Gastrocnemius medialis (tissue), 4 donors: ENCODE data around the gene MAMDC4. TPM values are rescaled to one million over a fixed set of nuclear protein-coding genes. Genes with fewer than 3 reads are reported as not detected.
A peak's percentile ranks its signal among the peaks of the same experiment; 100 is the strongest.

ENCODE experiments used
- ATAC-seq, 2 donors: fragments of 150-250 bp; one replicate each; pipeline ENCODE4 v1.9.1; 2016
- DNase-seq, 2 donors: peaks; one replicate each; pipeline ENCODE4 v3.0.0-alpha.2; 2019
- H3K27ac ChIP-seq, 4 donors: fragments of 200-600 bp; sonication (generic); 1 replicate in 1 of 4; 2 replicates in 3 of 4; pipeline ENCODE4 v1.5.1; 2016 to 2018; ENCODE audit warnings: mild to moderate bottlenecking in 2 of 4, moderate library complexity in 1 of 4
- H3K27me3 ChIP-seq, 3 donors: fragments of 200-600 bp; sonication (generic) in 2 of 3; 1 replicate in 1 of 3; 2 replicates in 2 of 3; pipeline versions ENCODE4 v1.5.1 to v1.6.0; 2016 to 2019; ENCODE audit warnings: mild to moderate bottlenecking in 1 of 3, moderate library complexity in 1 of 3
- H3K36me3 ChIP-seq, 2 donors: fragments of 200-600 bp; sonication (generic) in 1 of 2; one replicate each; pipeline ENCODE4 v1.5.1; 2017 to 2018
- H3K4me1 ChIP-seq, 2 donors: fragments of 200-600 bp; sonication (generic) in 1 of 2; one replicate each; pipeline ENCODE4 v1.5.1; 2016 to 2017; ENCODE audit warnings: mild to moderate bottlenecking in 2 of 2
- H3K4me3 ChIP-seq, 4 donors: fragments of 200-600 bp; sonication (generic) in 3 of 4; 1 replicate in 1 of 4; 2 replicates in 3 of 4; pipeline ENCODE4 v1.5.1; 2016 to 2019; ENCODE audit warnings: mild to moderate bottlenecking in 2 of 4
- H3K9me3 ChIP-seq, 3 donors: fragments of 200-600 bp; sonication (generic) in 2 of 3; 1 replicate in 1 of 3; 2 replicates in 2 of 3; pipeline ENCODE4 v1.5.1; 2016 to 2019
- POLR2A ChIP-seq, 2 donors: fragments of 450-650 bp; IDR thresholded peaks; one replicate each; pipeline ENCODE4 v1.6.1; 2017; ENCODE audit warnings: antibody characterized with exemption in 2 of 2, mild to moderate bottlenecking in 2 of 2, moderate library complexity in 2 of 2
- in situ Hi-C, 4 donors: fragments of 200-750 bp; cut with MboI; loops; one replicate each; pipeline versions ENCODE4 v1.15.0 to v1.8.0; 2017; ENCODE audit warnings: low sequenced_read_pairs in 4 of 4
- intact Hi-C: fragments of 100-400 bp; cut with DNase I; formaldehyde crosslinking; loops from one replicate; pipeline ENCODE4 v1.15.1; 2023; ENCODE audit warnings: low total_unique reads
- total RNA-seq, 4 donors: library from RNA; depleted of rRNA; stranded (reverse); fragments of >200 nt; gene quantifications; one replicate each; pipeline versions ENCODE4 v1.1.0 to v1.2.3, GENCODE V29; 2016
- TF ChIP-seq, protein P1 (sequence below), 5 experiments: fragments of 450-650 bp in 3 of 5; fragments of 200-600 bp in 2 of 5; sonication (generic) in 2 of 5; IDR thresholded peaks in 4 of 5; conservative IDR thresholded peaks in 1 of 5; 1 replicate in 4 of 5; 2 replicates in 1 of 5; pipeline ENCODE4 v1.5.1; 2016 to 2019; ENCODE audit warnings: antibody characterized with exemption in 5 of 5, mild to moderate bottlenecking in 3 of 5, moderate library complexity in 3 of 5

Gene MAMDC4
- total RNA-seq, 4 donors from 2014 or later = 0.95 to 2.3 (median 1.7) TPM

DNA sequence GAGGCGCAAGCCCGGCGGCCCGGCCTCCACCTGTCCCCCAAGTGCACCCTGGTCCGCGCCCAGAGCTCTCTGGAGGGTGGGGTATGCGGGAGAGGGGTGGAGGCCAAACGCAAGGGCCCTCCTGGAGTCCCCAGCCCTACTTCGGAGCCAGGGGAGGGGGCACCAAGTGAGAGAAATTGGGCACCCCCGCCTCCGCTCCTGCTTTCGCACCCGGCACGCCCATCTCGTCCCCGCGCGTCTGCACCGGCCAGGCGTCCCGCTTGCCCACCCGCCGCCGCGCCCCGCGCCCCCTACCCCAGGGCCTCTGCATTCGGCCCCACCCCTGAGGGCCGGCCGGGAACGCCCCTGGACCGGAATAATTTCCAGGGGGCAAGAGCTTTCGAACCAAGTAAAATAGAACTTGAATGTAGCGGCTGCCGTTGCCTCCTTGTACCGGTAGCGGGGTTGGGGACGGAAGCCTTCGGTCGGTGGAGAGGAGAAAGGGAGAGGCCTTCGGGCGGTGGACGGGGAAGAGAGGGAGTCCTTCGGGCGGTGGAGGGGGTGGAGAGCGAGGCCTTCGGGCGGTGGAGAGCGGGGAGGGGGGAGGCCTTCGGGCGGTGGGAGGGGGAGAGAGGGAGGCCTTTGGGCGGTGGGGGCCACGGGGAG, 3.6 kb upstream of the MAMDC4 start:
- intact Hi-C loops = loop anchor here (1.0 to 5.0 kb wide), 8 partner anchors 18 to 179 kb away; partner anchors contain the start of genes ABCA2, C8G, EDF1 and FBXW5
- Histone ChIP-seq H3K27ac (peak overlapping the region; percentile 89 to 97 (median 92)), H3K36me3 (peaks cover 0 to 12% of the 10 kb centered on the region in 2 donors), H3K27me3 (peaks cover 11 to 21% (median 12%) of the 10 kb centered on the region in 3 donors), H3K4me3 (peak overlapping the region; percentile 73 to 86 (median 82)), H3K9me3 (no peaks in the 10 kb centered on the region), H3K4me1 (peaks cover 22 to 40% of the 10 kb centered on the region in 2 donors)
- in situ Hi-C loops = no loop called here
- TF ChIP-seq POLR2A (IDR thresholded peaks at IDR 0.05) = no peak
- TF ChIP-seq, protein P1, sequence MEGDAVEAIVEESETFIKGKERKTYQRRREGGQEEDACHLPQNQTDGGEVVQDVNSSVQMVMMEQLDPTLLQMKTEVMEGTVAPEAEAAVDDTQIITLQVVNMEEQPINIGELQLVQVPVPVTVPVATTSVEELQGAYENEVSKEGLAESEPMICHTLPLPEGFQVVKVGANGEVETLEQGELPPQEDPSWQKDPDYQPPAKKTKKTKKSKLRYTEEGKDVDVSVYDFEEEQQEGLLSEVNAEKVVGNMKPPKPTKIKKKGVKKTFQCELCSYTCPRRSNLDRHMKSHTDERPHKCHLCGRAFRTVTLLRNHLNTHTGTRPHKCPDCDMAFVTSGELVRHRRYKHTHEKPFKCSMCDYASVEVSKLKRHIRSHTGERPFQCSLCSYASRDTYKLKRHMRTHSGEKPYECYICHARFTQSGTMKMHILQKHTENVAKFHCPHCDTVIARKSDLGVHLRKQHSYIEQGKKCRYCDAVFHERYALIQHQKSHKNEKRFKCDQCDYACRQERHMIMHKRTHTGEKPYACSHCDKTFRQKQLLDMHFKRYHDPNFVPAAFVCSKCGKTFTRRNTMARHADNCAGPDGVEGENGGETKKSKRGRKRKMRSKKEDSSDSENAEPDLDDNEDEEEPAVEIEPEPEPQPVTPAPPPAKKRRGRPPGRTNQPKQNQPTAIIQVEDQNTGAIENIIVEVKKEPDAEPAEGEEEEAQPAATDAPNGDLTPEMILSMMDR (IDR thresholded peaks at IDR 0.05 in 4 of 5, conservative IDR thresholded peaks at IDR 0.05 in 1 of 5) = no peak
- ATAC-seq (peak; percentile 22 to 36), DNase-seq (no peak)

DNA sequence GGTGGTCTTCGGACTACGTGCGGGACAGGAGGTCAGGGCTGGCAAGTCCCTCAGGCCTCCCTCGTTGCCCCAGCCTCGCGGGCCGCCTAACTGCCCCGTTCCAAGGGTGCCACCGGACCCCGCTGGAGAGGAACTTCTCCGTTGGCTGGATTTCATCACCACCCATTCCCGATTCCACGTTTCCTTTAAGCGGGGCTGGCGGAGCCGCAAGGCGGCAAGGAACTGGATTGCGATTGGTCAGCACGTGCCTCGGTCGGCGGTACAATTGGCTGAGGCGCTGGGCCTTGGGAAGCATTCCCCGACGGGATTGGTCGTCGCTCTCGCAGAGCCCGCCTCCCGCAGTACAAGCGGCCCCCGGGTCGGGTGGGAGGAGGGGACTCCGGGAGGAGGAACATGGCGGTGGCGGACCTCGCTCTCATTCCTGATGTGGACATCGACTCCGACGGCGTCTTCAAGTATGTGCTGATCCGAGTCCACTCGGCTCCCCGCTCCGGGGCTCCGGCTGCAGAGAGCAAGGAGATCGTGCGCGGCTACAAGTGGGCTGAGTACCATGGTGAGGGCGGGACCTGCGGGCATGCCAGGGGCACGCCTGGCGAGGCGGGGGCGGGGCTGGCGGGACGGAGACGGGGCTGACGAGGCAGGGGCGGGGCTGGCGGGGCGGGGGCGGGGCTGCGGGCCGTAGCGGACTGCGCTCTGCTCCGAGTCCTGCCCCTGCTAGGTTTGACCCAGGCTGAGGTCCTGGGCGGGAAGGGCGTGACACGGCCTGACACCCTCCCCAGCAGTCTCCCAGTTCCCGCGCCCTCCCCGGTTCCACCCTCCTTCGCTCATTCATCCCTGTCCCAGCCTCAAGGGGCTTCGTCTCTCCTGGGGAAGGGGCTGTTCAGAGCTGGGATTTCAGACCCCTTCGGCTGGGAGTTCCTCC, 2.8 kb upstream of the MAMDC4 start, which contains the start of gene PHPT1:
Gene PHPT1, plus strand, starts transcription at position 372 of the 922 bp plus-strand sequence. Its CDS starts 22 bp downstream, at position 394.
- intact Hi-C loops (loop anchor here (1.0 to 5.0 kb wide), 8 partner anchors 17 to 178 kb away; partner anchors contain the start of genes ABCA2, C8G, EDF1 and FBXW5), in situ Hi-C loops (no loop called here)
- Histone ChIP-seq H3K27ac (peak within 1 kb of the TSS; percentile 89 to 97 (median 92)), H3K4me1 (peaks cover 20 to 32% of the 10 kb centered on the region in 2 donors), H3K4me3 (peak within 1 kb of the TSS; percentile 73 to 86 (median 82)), H3K27me3 (peaks cover 4 to 16% (median 11%) of the 10 kb centered on the region in 3 donors), H3K9me3 (no peaks in the 10 kb centered on the region), H3K36me3 (peaks cover 0 to 12% of the 10 kb centered on the region in 2 donors)
- TF ChIP-seq POLR2A (IDR thresholded peaks at IDR 0.05) = peak; percentile 85 to 91
- TF ChIP-seq, protein P1 (IDR thresholded peaks at IDR 0.05 in 4 of 5, conservative IDR thresholded peaks at IDR 0.05 in 1 of 5) = no peak
- peak; percentile 99 for DNase-seq
- peak; percentile 84 to 85 for ATAC-seq

DNA sequence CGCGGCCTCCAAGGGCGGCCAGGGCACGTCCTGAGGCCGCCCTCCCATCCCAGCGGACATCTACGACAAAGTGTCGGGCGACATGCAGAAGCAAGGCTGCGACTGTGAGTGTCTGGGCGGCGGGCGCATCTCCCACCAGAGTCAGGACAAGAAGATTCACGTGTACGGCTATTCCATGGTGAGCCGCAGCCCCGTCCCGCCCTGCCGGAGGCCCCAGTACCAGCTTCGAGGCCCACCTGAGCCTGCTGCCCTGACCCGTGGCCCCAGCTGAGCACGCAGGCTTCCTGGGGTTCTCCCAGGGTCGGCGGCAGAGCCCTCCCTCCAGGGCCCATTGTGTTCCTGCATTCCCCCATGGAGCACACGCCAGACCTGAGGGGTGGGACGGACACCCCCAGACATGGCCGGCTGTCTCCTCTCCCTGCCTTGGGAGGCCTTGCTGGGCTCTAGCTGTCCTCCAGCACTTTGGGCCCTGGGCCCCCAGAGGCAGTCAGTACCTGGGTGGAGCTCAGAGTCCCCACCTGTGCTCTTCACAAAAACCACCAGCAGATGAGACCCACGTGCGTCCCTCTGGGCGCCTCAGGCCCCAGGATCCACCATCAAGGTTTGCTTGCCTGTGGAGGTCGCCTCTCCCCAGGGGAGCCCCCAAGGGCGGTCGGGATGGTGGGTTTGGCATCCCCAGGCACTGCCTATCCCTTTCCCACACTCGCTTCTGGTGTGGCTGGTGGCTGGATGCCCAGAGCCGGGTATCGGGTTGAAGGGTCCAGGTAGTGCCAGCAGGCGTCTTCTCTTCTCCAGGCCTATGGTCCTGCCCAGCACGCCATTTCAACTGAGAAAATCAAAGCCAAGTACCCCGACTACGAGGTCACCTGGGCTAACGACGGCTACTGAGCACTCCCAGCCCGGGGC, 1.9 kb upstream of the MAMDC4 start:
- Histone ChIP-seq H3K9me3 (no peaks in the 10 kb centered on the region), H3K36me3 (peaks cover 0 to 12% of the 10 kb centered on the region in 2 donors), H3K4me3 (peak overlapping the region; percentile 67 to 86 (median 78)), H3K4me1 (peaks cover 20 to 31% of the 10 kb centered on the region in 2 donors), H3K27me3 (peaks cover 3 to 15% (median 11%) of the 10 kb centered on the region in 3 donors), H3K27ac (peak overlapping the region; percentile 89 to 97 (median 92))
- no peak for ATAC-seq
- TF ChIP-seq, protein P1 (IDR thresholded peaks at IDR 0.05 in 4 of 5, conservative IDR thresholded peaks at IDR 0.05 in 1 of 5) = no peak
- no peak for TF ChIP-seq POLR2A (IDR thresholded peaks at IDR 0.05)
- intact Hi-C loops (loop anchor here (1.0 to 5.0 kb wide), 8 partner anchors 16 to 177 kb away; partner anchors contain the start of genes ABCA2, C8G, EDF1 and FBXW5), in situ Hi-C loops (no loop called here)
- DNase-seq = peak in 1 of 2 donors; percentile 61
